Measurements from ENCODE around the gene WNT16. TPM values are rescaled to one million over a fixed set of nuclear protein-coding genes. Genes with fewer than 3 reads are reported as not detected.

The WNT16 gene
- total and polyA plus RNA-seq, 2 of the 8 experiments (the other 6 are each of a cell fraction or from before 2014, with no cell fraction given), result 0.11 to 0.52 TPM

- POLR2A ChIA-PET (ENCODE audit: partially characterized antibody), result no interaction called here
- no peaks in the 10 kb centered on the region for H3K79me1 ChIP-seq (ENCODE audit: low read depth, low read length)
- no peak overlapping the region for H2BK15ac ChIP-seq (ENCODE audit: low read length)
- no peak overlapping the region for H3K4me3 ChIP-seq (ENCODE audit: extremely low read depth in 1 of 4, insufficient read depth in 2 of 4, low read depth in 3 of 4, low read length in 4 of 4)
- no peak overlapping the region for H4K91ac ChIP-seq (replicated peaks; ENCODE audit: insufficient read length, low read length)
- H3K4me2 ChIP-seq (ENCODE audit: insufficient read depth in 1 of 2, low read depth in 2 of 2, low read length in 2 of 2), result no peak overlapping the region
- no peak overlapping the region for H2BK12ac ChIP-seq (ENCODE audit: low read depth, low read length)
- no peaks in the 10 kb centered on the region for H4K20me1 ChIP-seq (replicated peaks in 1 of 2; ENCODE audit: control insufficient read depth in 1 of 2, insufficient read depth in 2 of 2, low read length in 2 of 2)
- H3K23me2 ChIP-seq (ENCODE audit: low read depth, low read length), result no peaks in the 10 kb centered on the region
- no peak overlapping the region for H3K9ac ChIP-seq (replicated peaks in 1 of 4; ENCODE audit: extremely low read depth in 1 of 4, low read depth in 3 of 4, low read length in 3 of 4)
- H3K4ac ChIP-seq (replicated peaks; ENCODE audit: insufficient read length, low read depth, low read length), result no peak overlapping the region
- no peak overlapping the region for H2BK20ac ChIP-seq (ENCODE audit: low read length)
- H3K27me3 ChIP-seq (replicated peaks in 1 of 4; ENCODE audit: control insufficient read depth in 3 of 4, extremely low read depth in 1 of 4, insufficient read depth in 3 of 4, low read length in 3 of 4), result peaks cover 0 to 1% (median 0%) of the 10 kb centered on the region in 4 experiments; a peak in 1 of 7 replicates
- CTCF ChIA-PET (ENCODE audit: partially characterized antibody), result interaction anchor here (0.6 kb wide), 1 partner anchor 401 kb away, joined by 3 read pairs; no protein-coding TSS in a partner anchor
- no peak overlapping the region for H2BK5ac ChIP-seq (ENCODE audit: low read depth, low read length)
- H3K27ac ChIP-seq (ENCODE audit: low read depth, low read length), result no peak overlapping the region
- peaks cover 0 to 2% of the 10 kb centered on the region in 2 experiments; a peak in 1 of 4 replicates for H3K79me2 ChIP-seq (ENCODE audit: control insufficient read depth in 1 of 2, insufficient read depth in 2 of 2, low read length in 2 of 2)
- no peak for DNase-seq (ENCODE audit: low read depth in 1 of 2, low spot score in 2 of 2)
- H3K14ac ChIP-seq (ENCODE audit: insufficient read length), result no peak overlapping the region
- no peak overlapping the region for H2BK120ac ChIP-seq (replicated peaks; ENCODE audit: low read depth, low read length)
- TF ChIP-seq CREB1 (IDR thresholded peaks at IDR 0.05) (no peak), TEAD4 (IDR thresholded peaks at IDR 0.05; ENCODE audit: low read depth, low read length) (no peak), SIRT6 (IDR thresholded peaks at IDR 0.05; ENCODE audit: low read length) (no peak), CHD2 (IDR thresholded peaks at IDR 0.05; ENCODE audit: low read length) (no peak), BCL11A (IDR thresholded peaks at IDR 0.05; ENCODE audit: low read depth in 2 of 2, low read length in 2 of 2) (no peak), MAFK (IDR thresholded peaks at IDR 0.05; ENCODE audit: low read depth, low read length) (no peak), NRF1 (IDR thresholded peaks at IDR 0.05; ENCODE audit: low read depth, low read length) (no peak), TCF12 (IDR thresholded peaks at IDR 0.05; ENCODE audit: low read depth, low read length) (no peak), HDAC2 (IDR thresholded peaks at IDR 0.05; ENCODE audit: borderline replicate concordance in 1 of 2, low read depth in 2 of 2, low read length in 2 of 2) (no peak), BACH1 (IDR thresholded peaks at IDR 0.05; ENCODE audit: low read length) (no peak), TBP (IDR thresholded peaks at IDR 0.05; ENCODE audit: low read depth, low read length) (no peak), SUZ12 (IDR thresholded peaks at IDR 0.05; ENCODE audit: low read length) (no peak)
- TF ChIP-seq, protein P1, sequence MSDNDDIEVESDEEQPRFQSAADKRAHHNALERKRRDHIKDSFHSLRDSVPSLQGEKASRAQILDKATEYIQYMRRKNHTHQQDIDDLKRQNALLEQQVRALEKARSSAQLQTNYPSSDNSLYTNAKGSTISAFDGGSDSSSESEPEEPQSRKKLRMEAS (IDR thresholded peaks at IDR 0.05), result no peak
- FAIRE-seq, result no peak
- no peak overlapping the region for H4K8ac ChIP-seq (ENCODE audit: extremely low read depth, insufficient read depth, low read length)
- peaks cover 0 to 2% (median 0%) of the 10 kb centered on the region in 4 experiments; a peak in 2 of 7 replicates for H3K4me1 ChIP-seq (replicated peaks in 1 of 4; ENCODE audit: control insufficient read depth in 3 of 4, insufficient read depth in 4 of 4, low read length in 3 of 4)
- no peak overlapping the region for H2AFZ ChIP-seq (ENCODE audit: low read length)
- no peak overlapping the region for H3K18ac ChIP-seq (ENCODE audit: extremely low read depth, low read length)
- no peak overlapping the region for H3K23ac ChIP-seq (ENCODE audit: insufficient read length)
- H3K9me3 ChIP-seq (ENCODE audit: insufficient read depth in 2 of 2, low read depth in 1 of 2, low read length in 1 of 2), result no peaks in the 10 kb centered on the region
- H2AK5ac ChIP-seq (ENCODE audit: low read depth, low read length), result no peak overlapping the region
- H3K56ac ChIP-seq (replicated peaks; ENCODE audit: insufficient read length, low read depth, low read length), result no peak overlapping the region
- peaks cover 0 to 30% (median 13%) of the 10 kb centered on the region in 4 experiments; a peak in 6 of 8 replicates for H3K36me3 ChIP-seq (ENCODE audit: control insufficient read depth in 2 of 4, insufficient read depth in 4 of 4, low read length in 3 of 4)
- WGBS, 2 experiments (ENCODE audit: extremely low coverage in 1 of 2, insufficient coverage in 1 of 2, insufficient read length in 1 of 2, insufficient replicate concordance in 2 of 2, low coverage in 1 of 2, low lambda C conversion rate in 2 of 2, missing lambda C conversion rate in 1 of 2), result 82% methylated on average over 2 of the region's 2 CpGs; no CpG with 5 or more reads in 1 of the 2 experiments
- H4K5ac ChIP-seq (ENCODE audit: insufficient read length, low read depth, low read length), result no peak overlapping the region
Observed at GRCh38 chr7:121371883-121372282, 43.1 kb downstream of the WNT16 start.

Data from H1 (cell line).